Lower leg skin (tissue), 3 donors: ENCODE measurements around the gene TDRD6.

Source experiments
- CTCF ChIP-seq, 3 donors: fragments of 450-650 bp; IDR thresholded peaks; one replicate each; pipeline ENCODE4 v1.5.1; 2016; ENCODE audit warnings: antibody characterized with exemption in 3 of 3, mild to moderate bottlenecking in 3 of 3, moderate library complexity in 2 of 3
- POLR2A ChIP-seq, 2 donors: fragments of 450-650 bp; IDR thresholded peaks; one replicate each; pipeline ENCODE4 v1.6.1; 2016 to 2017; ENCODE audit warnings: antibody characterized with exemption in 2 of 2, mild to moderate bottlenecking in 1 of 2, moderate library complexity in 1 of 2

DNA sequence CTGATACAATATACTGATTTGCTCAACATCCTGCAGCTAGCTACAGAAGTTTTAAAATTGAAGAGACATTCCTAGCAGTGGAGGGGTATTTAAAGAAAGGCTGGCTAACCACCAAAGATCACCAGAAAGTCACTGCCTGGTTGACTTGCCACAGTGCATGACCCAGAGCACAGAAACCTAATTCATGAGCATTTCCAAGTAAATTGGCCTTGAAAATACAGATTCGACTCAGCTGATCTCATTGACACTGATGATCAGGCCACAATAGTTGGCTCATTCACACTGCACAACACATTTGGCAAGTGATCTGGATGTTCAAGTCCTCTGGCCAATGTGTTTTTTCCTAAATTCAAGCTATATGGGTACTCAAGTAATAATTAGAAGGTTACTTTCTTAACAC lies 13.3 kb upstream of the TDRD6 start:
- TF ChIP-seq CTCF (IDR thresholded peaks at IDR 0.05): no peak
- no peak for TF ChIP-seq POLR2A (IDR thresholded peaks at IDR 0.05)
